ENCODE measurements around the gene ACAD9. TPM values are rescaled to one million over a fixed set of nuclear protein-coding genes. Genes with fewer than 3 reads are reported as not detected.

ACAD9 gene
- total RNA-seq, 1 donor from 2014 or later = 57.3 TPM

- Mint-ChIP-seq H3K4me3 (no peak overlapping the region), H3K9me3 (peaks cover 3% of the 10 kb centered on the region), H3K4me1 (no peaks in the 10 kb centered on the region), H3K27me3 (peaks cover 3% of the 10 kb centered on the region), H3K36me3 (ENCODE audit: low read depth) (no peaks in the 10 kb centered on the region), H3K27ac (no peak overlapping the region)
- intact Hi-C loops (cut with micrococcal nuclease) = no loop called here
- TF ChIP-seq CTCF (IDR thresholded peaks at IDR 0.05) = no peak
- ATAC-seq (ENCODE audit: low read depth) = no peak
- POLR2A ChIA-PET = no interaction called here
- no peak for DNase-seq
- CTCF ChIA-PET = no interaction called here
Observed at GRCh38 chr3:128932516-128933212, 53.2 kb downstream of the ACAD9 start.

DNA sequence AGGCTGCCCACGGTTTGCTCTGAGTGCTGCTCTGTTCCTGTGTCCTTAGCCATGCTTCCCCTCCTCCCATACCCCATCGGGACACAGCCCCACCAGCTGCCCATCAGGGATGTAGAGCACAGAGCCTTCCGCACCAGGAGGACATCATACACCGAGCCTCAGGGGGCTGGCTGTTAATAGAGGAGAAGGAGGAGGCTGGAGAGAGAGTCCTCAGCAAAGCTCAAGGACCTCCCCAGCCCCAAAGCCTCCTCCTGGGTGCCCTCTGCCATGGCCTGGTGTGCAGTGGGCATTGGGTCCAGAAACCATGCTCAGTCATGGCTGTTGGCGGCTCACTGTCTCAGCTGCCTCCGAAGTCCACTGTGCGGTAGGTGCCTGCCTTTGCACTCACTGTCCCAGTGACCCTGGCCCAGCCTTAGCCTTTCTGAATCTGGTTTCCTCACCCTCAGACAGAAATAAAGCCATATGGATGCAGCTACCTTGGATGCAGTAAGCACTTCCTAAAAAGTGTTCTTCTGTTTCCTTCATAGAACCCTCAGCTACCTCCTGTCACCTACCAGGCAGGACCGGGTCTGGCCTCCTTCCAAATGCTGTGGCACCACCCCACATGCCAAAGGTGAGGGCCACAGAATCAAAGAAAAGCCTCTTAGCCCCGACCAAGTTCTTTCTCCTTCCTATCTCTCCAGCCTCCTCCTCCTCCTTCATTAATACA, 53.9 kb downstream of the ACAD9 start:
- Mint-ChIP-seq H3K4me1 (no peaks in the 10 kb centered on the region), H3K36me3 (ENCODE audit: low read depth) (no peaks in the 10 kb centered on the region), H3K27ac (no peak overlapping the region), H3K4me3 (no peak overlapping the region), H3K9me3 (peaks cover 3% of the 10 kb centered on the region), H3K27me3 (peaks cover 4% of the 10 kb centered on the region)
- intact Hi-C loops (cut with micrococcal nuclease) = no loop called here
- POLR2A ChIA-PET = no interaction called here
- no peak for TF ChIP-seq CTCF (IDR thresholded peaks at IDR 0.05)
- CTCF ChIA-PET = no interaction called here
- no peak for DNase-seq
- ATAC-seq (ENCODE audit: low read depth) = no peak

GRCh38 chr3:128933922-128934253, 54.5 kb downstream of the ACAD9 start:
- POLR2A ChIA-PET = no interaction called here
- no peaks in the 10 kb centered on the region for H3K36me3 Mint-ChIP-seq (ENCODE audit: low read depth)
- TF ChIP-seq CTCF (IDR thresholded peaks at IDR 0.05) = no peak
- DNase-seq (no peak), ATAC-seq (ENCODE audit: low read depth) (no peak)
- H3K27me3 Mint-ChIP-seq = peaks cover 4% of the 10 kb centered on the region
- no peak overlapping the region for H3K27ac Mint-ChIP-seq
- intact Hi-C loops (cut with micrococcal nuclease) = no loop called here
- CTCF ChIA-PET = no interaction called here
- H3K4me1 Mint-ChIP-seq = no peaks in the 10 kb centered on the region
- peaks cover 3% of the 10 kb centered on the region for H3K9me3 Mint-ChIP-seq
- H3K4me3 Mint-ChIP-seq = no peak overlapping the region

DNA sequence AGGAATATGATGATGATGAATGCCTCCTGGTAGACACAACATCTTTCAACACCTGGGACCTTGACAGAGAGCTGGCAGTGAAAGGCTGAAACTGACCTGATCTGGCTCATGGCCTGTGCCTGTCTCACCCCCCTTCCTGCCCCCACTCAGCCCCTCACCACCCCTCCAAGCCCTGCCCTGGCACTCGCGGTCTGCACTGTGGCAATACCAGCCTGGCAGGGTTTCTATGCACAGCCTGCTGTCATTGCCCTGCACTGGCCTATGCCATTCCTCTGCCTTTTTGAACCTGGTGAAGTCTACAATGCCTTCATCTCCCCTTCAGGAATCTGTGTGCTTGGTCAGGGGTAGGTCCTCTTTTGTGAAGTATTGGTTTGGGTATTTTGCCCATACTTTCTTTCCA, 56.5 kb downstream of the ACAD9 start:
- ChIA-PET POLR2A (no interaction called here), CTCF (no interaction called here)
- TF ChIP-seq CTCF (IDR thresholded peaks at IDR 0.05) = no peak
- Mint-ChIP-seq H3K4me1 (no peaks in the 10 kb centered on the region), H3K27me3 (peaks cover 7% of the 10 kb centered on the region), H3K27ac (no peak overlapping the region), H3K36me3 (ENCODE audit: low read depth) (no peaks in the 10 kb centered on the region), H3K4me3 (no peak overlapping the region), H3K9me3 (no peaks in the 10 kb centered on the region)
- intact Hi-C loops (cut with micrococcal nuclease) = no loop called here
- no peak for DNase-seq
- no peak for ATAC-seq (ENCODE audit: low read depth)

DNA sequence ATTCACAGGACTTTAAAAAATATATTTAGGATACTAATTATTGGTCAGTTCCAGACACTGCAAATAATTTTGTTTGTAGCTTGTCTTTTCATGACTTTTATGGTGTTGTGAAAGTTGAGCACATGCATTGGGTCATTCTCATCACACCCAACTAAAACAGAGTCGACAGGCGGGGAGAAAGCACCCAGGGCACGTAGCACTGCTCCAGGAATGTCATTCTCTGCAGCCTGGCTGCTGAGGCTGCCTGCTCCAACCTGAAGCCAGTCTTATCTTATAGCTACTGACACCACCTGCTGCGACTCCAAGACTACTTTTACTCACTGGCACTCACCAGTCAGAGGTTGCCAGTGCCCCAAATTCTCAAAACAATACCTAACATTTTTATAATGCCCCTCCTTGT, 56.9 kb downstream of the ACAD9 start:
- H3K27ac Mint-ChIP-seq = no peak overlapping the region
- POLR2A ChIA-PET = no interaction called here
- intact Hi-C loops (cut with micrococcal nuclease) = no loop called here
- DNase-seq (no peak), ATAC-seq (ENCODE audit: low read depth) (no peak)
- H3K36me3 Mint-ChIP-seq (ENCODE audit: low read depth) = no peaks in the 10 kb centered on the region
- CTCF ChIA-PET = no interaction called here
- no peaks in the 10 kb centered on the region for H3K9me3 Mint-ChIP-seq
- no peak overlapping the region for H3K4me3 Mint-ChIP-seq
- H3K27me3 Mint-ChIP-seq = peaks cover 7% of the 10 kb centered on the region
- TF ChIP-seq CTCF (IDR thresholded peaks at IDR 0.05) = no peak
- no peaks in the 10 kb centered on the region for H3K4me1 Mint-ChIP-seq
